Loucy (cell line): ENCODE measurements around the gene PKD2L1.
A peak's percentile ranks its signal among the peaks of the same experiment; 100 is the strongest.

Experiments used
- H2AFZ ChIP-seq: fragments of 200-600 bp; sonication (generic); 2 replicates; pipeline ENCODE4 v1.6.0; 2016; ENCODE audit warnings: antibody characterized with exemption, mild to moderate bottlenecking, low read length, moderate library complexity
- H3F3A ChIP-seq: fragments of 200-600 bp; 2 replicates; pipeline ENCODE4 v1.6.0; 2016; ENCODE audit warnings: antibody characterized with exemption, low read depth, mild to moderate bottlenecking
- H3K27me3 ChIP-seq: fragments of 200-600 bp; sonication (generic); 2 replicates; pipeline ENCODE4 v1.6.1; 2014; ENCODE audit warnings: low read length, mild to moderate bottlenecking; ENCODE audit not compliant: insufficient read depth, poor library complexity, severe bottlenecking
- H3K36me3 ChIP-seq: fragments of 200-600 bp; sonication (generic); 2 replicates; pipeline ENCODE4 v1.6.1; 2016; ENCODE audit warnings: low read length; ENCODE audit not compliant: insufficient read depth
- H3K4me1 ChIP-seq: fragments of 200-600 bp; sonication (generic); 2 replicates; pipeline ENCODE4 v1.5.1; 2014; ENCODE audit warnings: low read length, mild to moderate bottlenecking; ENCODE audit not compliant: insufficient read depth, poor library complexity, severe bottlenecking
- H3K4me2 ChIP-seq: fragments of 200-600 bp; sonication (generic); 2 replicates; pipeline ENCODE4 v1.6.0; 2014; ENCODE audit warnings: antibody characterized with exemption, low read length, low read depth, mild to moderate bottlenecking; ENCODE audit not compliant: poor library complexity, severe bottlenecking
- H3K4me3 ChIP-seq: fragments of 200-600 bp; sonication (generic); 2 replicates; pipeline ENCODE4 v1.5.1; 2014; ENCODE audit warnings: low read length, mild to moderate bottlenecking, mixed read lengths; ENCODE audit not compliant: poor library complexity, severe bottlenecking
- H3K79me2 ChIP-seq: fragments of 200-600 bp; sonication (generic); 2 replicates; pipeline ENCODE4 v1.6.1; 2014; ENCODE audit warnings: low read length; ENCODE audit not compliant: insufficient read depth
- H3K9ac ChIP-seq: fragments of 200-600 bp; sonication (generic); 2 replicates; pipeline ENCODE4 v1.6.0; 2014; ENCODE audit warnings: mild to moderate bottlenecking, low read depth, low read length, moderate library complexity; ENCODE audit not compliant: poor library complexity, severe bottlenecking
- H3K9me2 ChIP-seq: fragments of 200-600 bp; sonication (generic); replicated peaks from 2 replicates; pipeline ENCODE4 v1.6.1; 2016; ENCODE audit warnings: low read depth, low read length, mixed read lengths
- H3K9me3 ChIP-seq: fragments of 200-600 bp; sonication (generic); 2 replicates; pipeline ENCODE4 v1.6.1; 2014; ENCODE audit warnings: mild to moderate bottlenecking, antibody characterized with exemption, low read length, low read depth; ENCODE audit not compliant: insufficient read depth
- H4K20me1 ChIP-seq: fragments of 200-600 bp; sonication (generic); 2 replicates; pipeline ENCODE4 v1.6.0; 2014; ENCODE audit warnings: antibody characterized with exemption, low read length, mild to moderate bottlenecking; ENCODE audit not compliant: insufficient read depth, poor library complexity, severe bottlenecking
- EZH2phosphoT487 ChIP-seq: fragments of 200-600 bp; IDR thresholded peaks from 2 replicates; pipeline ENCODE4 v1.6.1; 2018; ENCODE audit warnings: antibody characterized with exemption, mild to moderate bottlenecking, moderate library complexity, borderline replicate concordance
- TF ChIP-seq, protein P1 (sequence below): fragments of 200-600 bp; sonication (generic); conservative IDR thresholded peaks from 2 replicates; pipeline ENCODE4 v1.5.1; 2014; ENCODE audit warnings: mild to moderate bottlenecking, antibody characterized with exemption, low read length

PKD2L1 gene

DNA sequence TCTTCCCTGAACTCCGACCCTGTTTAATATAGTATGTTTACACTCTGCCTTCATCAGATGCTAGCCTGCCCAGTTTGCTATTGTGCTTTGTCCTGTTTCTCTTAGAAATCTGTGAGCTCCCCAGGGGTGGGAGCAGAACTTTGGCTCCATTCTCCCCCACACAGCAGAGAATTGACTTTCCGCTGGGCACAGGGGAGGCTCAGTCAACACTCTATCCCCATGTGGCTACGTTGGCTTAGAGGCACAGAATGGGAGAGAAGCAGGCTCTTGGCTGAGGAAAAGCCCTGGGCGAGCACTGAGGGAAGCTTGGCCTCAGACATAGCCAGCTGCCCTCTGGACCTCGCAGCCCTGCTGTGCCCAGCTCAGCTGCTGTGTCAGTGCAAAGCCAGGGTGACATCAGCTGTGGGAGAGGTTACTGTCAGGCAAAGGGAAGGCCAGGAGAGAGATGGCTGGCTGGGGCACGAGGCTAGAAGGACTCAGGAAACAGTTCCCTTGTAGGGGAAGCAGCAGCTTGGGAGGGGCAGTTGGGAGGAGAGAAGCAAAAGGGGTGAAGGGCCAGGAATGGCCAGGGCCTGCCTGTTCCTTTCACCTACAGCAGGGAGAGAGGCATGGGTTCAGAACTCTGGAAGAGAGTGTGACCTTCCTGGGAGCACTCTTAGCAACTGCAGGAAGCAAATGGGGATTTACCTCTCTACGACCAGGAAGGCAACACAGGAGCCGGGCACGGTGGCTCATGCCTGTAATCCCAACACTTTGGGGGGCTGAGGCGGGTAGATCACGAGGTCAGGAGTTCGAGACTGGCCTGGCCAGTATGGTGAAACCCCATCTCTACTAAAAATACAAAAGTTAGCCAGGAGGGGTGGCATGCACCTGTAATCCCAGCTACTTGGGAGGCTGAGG, 11.2 kb upstream of the PKD2L1 start:
- Histone ChIP-seq H3K4me2 (no peak overlapping the region), H3K9ac (no peak overlapping the region)

GRCh38 chr10:100339236-100339635, 9.2 kb upstream of the PKD2L1 start:
- no peaks in the 10 kb centered on the region for H3K9me2 ChIP-seq
- H3K27me3 ChIP-seq: no peaks in the 10 kb centered on the region
- H3K79me2 ChIP-seq: no peaks in the 10 kb centered on the region
- no peak overlapping the region for H3K4me3 ChIP-seq
- TF ChIP-seq EZH2phosphoT487: no peak
- TF ChIP-seq, protein P1, sequence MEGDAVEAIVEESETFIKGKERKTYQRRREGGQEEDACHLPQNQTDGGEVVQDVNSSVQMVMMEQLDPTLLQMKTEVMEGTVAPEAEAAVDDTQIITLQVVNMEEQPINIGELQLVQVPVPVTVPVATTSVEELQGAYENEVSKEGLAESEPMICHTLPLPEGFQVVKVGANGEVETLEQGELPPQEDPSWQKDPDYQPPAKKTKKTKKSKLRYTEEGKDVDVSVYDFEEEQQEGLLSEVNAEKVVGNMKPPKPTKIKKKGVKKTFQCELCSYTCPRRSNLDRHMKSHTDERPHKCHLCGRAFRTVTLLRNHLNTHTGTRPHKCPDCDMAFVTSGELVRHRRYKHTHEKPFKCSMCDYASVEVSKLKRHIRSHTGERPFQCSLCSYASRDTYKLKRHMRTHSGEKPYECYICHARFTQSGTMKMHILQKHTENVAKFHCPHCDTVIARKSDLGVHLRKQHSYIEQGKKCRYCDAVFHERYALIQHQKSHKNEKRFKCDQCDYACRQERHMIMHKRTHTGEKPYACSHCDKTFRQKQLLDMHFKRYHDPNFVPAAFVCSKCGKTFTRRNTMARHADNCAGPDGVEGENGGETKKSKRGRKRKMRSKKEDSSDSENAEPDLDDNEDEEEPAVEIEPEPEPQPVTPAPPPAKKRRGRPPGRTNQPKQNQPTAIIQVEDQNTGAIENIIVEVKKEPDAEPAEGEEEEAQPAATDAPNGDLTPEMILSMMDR: no peak
- no peak overlapping the region for H3K4me2 ChIP-seq
- H3K36me3 ChIP-seq: no peaks in the 10 kb centered on the region
- H3K9ac ChIP-seq: no peak overlapping the region
- H3K9me3 ChIP-seq: no peaks in the 10 kb centered on the region
- no peak overlapping the region; the same call in 1 of the 2 replicates for H2AFZ ChIP-seq
- H3K4me1 ChIP-seq: peaks cover 5% of the 10 kb centered on the region
- no peaks in the 10 kb centered on the region for H3F3A ChIP-seq
- H4K20me1 ChIP-seq: no peaks in the 10 kb centered on the region

More for the DNA sequence above, 11.2 kb upstream of the PKD2L1 start:
- Histone ChIP-seq H3K9me2 (no peaks in the 10 kb centered on the region), H3K36me3 (no peaks in the 10 kb centered on the region), H3K9me3 (no peaks in the 10 kb centered on the region), H3K4me1 (peaks cover 21% of the 10 kb centered on the region), H3K79me2 (peaks cover 15% of the 10 kb centered on the region), H4K20me1 (no peaks in the 10 kb centered on the region), H3F3A (no peaks in the 10 kb centered on the region), H2AFZ (no peak overlapping the region), H3K4me3 (no peak overlapping the region), H3K27me3 (no peaks in the 10 kb centered on the region)
- no peak for TF ChIP-seq EZH2phosphoT487
- TF ChIP-seq, protein P1: no peak

DNA sequence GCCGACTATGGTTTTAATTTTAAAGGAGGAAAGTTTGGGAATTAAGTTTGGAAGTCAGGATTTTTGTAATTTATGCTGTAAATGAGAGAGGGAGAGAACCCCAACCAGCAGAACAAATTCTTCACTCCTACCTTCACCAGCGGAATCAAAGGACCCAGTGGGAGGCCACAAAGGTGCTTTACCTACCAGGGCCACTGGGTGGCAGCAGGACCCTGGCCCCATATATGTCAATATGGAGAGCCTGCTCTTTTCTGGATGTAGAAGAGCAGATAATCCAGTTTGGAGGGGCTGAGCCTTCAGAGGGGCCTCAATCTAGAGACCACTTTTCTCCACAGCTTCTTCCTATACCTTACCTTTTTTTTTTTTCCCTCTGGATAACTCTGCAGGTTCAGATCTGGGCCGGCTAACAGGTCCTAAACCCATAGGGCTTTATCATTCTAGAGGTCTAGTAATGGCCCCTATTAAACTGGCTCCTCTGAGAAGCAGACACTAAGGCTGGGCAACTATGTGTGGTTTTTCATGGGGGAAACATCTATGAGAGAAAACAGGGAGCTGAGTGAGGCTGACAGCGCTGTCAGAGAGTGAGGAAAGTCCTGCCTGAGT, 8.5 kb upstream of the PKD2L1 start:
- Histone ChIP-seq H3K4me2 (no peak overlapping the region), H3K27me3 (no peaks in the 10 kb centered on the region), H3K9me3 (no peaks in the 10 kb centered on the region), H3K36me3 (no peaks in the 10 kb centered on the region), H3K4me1 (peaks cover 3% of the 10 kb centered on the region), H3K9me2 (no peaks in the 10 kb centered on the region), H3K9ac (peak overlapping the region; percentile 20), H3K4me3 (no peak overlapping the region), H3K79me2 (no peaks in the 10 kb centered on the region), H4K20me1 (no peaks in the 10 kb centered on the region), H2AFZ (peak overlapping the region; percentile 53), H3F3A (no peaks in the 10 kb centered on the region)
- TF ChIP-seq EZH2phosphoT487: no peak
- TF ChIP-seq, protein P1: peak; percentile 93
